B cell (primary cell): ENCODE data around the gene DEFB123. TPM values are rescaled to one million over a fixed set of nuclear protein-coding genes. Genes with fewer than 3 reads are reported as not detected.

ENCODE experiments used
- polyA plus RNA-seq: library from polyadenylated mRNA; depleted of rRNA; stranded (reverse); fragments of >200 nt; gene quantifications from 2 replicates; pipeline ENCODE4 v1.2.3, GENCODE V29; 2012
- total RNA-seq, 2 donors: library from RNA; stranded (reverse); fragments of 120-200 nt in 1 of 2; gene quantifications; 1 replicate in 1 of 2; 2 replicates in 1 of 2; pipeline versions ENCODE4 v1.2.3 to v1.2.4, GENCODE V29; 2013 to 2022

DEFB123 gene
- total and polyA plus RNA-seq, 2 donors (not counting 1 experiment from before 2014, with no cell fraction given), result not detected

Other genes starting within 250 kb of the DEFB123 start
- not detected in 2 replicates for gene DEFB115, start 183.0 kb upstream of the DEFB123 start, total RNA-seq
- not detected in 2 replicates for gene DEFB115, start 183.0 kb upstream of the DEFB123 start, polyA plus RNA-seq
- not detected in 2 replicates for gene DEFB116, start 132.0 kb upstream of the DEFB123 start, total RNA-seq
- gene DEFB116, start 132.0 kb upstream of the DEFB123 start, polyA plus RNA-seq, result not detected in 2 replicates
- not detected in 2 replicates for gene DEFB118, start 72.0 kb upstream of the DEFB123 start, total RNA-seq
- not detected in 2 replicates for gene DEFB118, start 72.0 kb upstream of the DEFB123 start, polyA plus RNA-seq
- not detected in 2 replicates for gene DEFB119, start 50.0 kb upstream of the DEFB123 start, total RNA-seq
- gene DEFB119, start 50.0 kb upstream of the DEFB123 start, polyA plus RNA-seq, result not detected in 2 replicates
- not detected in 2 replicates for gene DEFB121, start 34.4 kb upstream of the DEFB123 start, total RNA-seq
- not detected in 2 replicates for gene DEFB121, start 34.4 kb upstream of the DEFB123 start, polyA plus RNA-seq
- gene DEFB124, start 34.5 kb downstream of the DEFB123 start, total RNA-seq, result not detected in 2 replicates
- gene DEFB124, start 34.5 kb downstream of the DEFB123 start, polyA plus RNA-seq, result not detected in 2 replicates
- not detected in 2 replicates for gene REM1, start 34.7 kb downstream of the DEFB123 start, total RNA-seq
- gene REM1, start 34.7 kb downstream of the DEFB123 start, polyA plus RNA-seq, result not detected in 2 replicates
- gene HM13, start 73.8 kb downstream of the DEFB123 start, total RNA-seq, result 85.1 and 94.3 TPM in 2 replicates
- gene HM13, start 73.8 kb downstream of the DEFB123 start, polyA plus RNA-seq, result 61.2 and 73.2 TPM in 2 replicates
- 3.4 and 4.4 TPM in 2 replicates for gene ID1, start 164.7 kb downstream of the DEFB123 start, total RNA-seq
- gene ID1, start 164.7 kb downstream of the DEFB123 start, polyA plus RNA-seq, result 17.8 and 68.2 TPM in 2 replicates
- not detected in 2 replicates for gene COX4I2, start 197.3 kb downstream of the DEFB123 start, total RNA-seq
- gene COX4I2, start 197.3 kb downstream of the DEFB123 start, polyA plus RNA-seq, result not detected in 2 replicates